Measurements from ENCODE around the gene PLCD1.
"Not testable (repeated sequence)": the region's sequence is repeated elsewhere in the genome, so short reads cannot be mapped to it uniquely, and the experiment has no call there.

PLCD1 gene

GRCh38 chr3:38036286-38036685 is 6.8 kb upstream of the PLCD1 start:
- no peak for DNase-seq

- DNase-seq, result not testable (repeated sequence)
Measured at GRCh38 chr3:38034335-38034734, 4.9 kb upstream of the PLCD1 start.

- DNase-seq, result not testable (repeated sequence)
Measured at GRCh38 chr3:38033586-38033985, 4.1 kb upstream of the PLCD1 start.

- no peak for DNase-seq
Measured at GRCh38 chr3:38032328-38032865, 3.0 kb upstream of the PLCD1 start.

GRCh38 chr3:38031022-38031994 is 1.9 kb upstream of the PLCD1 start:
- DNase-seq, result no peak

- DNase-seq, result no peak
Measured at GRCh38 chr3:38030126-38031021, 932 bp upstream of the PLCD1 start.

- DNase-seq, result no peak
Measured at GRCh38 chr3:38028621-38029361, 651 bp downstream of the PLCD1 start.

- no peak for DNase-seq
Measured at GRCh38 chr3:38027466-38028465, 1.7 kb downstream of the PLCD1 start.

- no peak for DNase-seq
Measured at GRCh38 chr3:38026856-38027255, 2.6 kb downstream of the PLCD1 start.

GRCh38 chr3:38022896-38023709 is 6.3 kb downstream of the PLCD1 start:
- DNase-seq, result no peak

- no peak for DNase-seq
Measured at GRCh38 chr3:38022301-38022700, 7.1 kb downstream of the PLCD1 start.

- no peak for DNase-seq
Measured at GRCh38 chr3:38021196-38021595, 8.2 kb downstream of the PLCD1 start.

- DNase-seq, result no peak
Measured at GRCh38 chr3:38020342-38020726, 9.1 kb downstream of the PLCD1 start.

GRCh38 chr3:38019658-38020341 is 9.6 kb downstream of the PLCD1 start:
- no peak for DNase-seq

- no peak for DNase-seq
Measured at GRCh38 chr3:38018296-38019266, 10.9 kb downstream of the PLCD1 start.

GRCh38 chr3:38017445-38018295 is 11.8 kb downstream of the PLCD1 start:
- no peak for DNase-seq

- no peak for DNase-seq
Measured at GRCh38 chr3:38016847-38017444, 12.5 kb downstream of the PLCD1 start.

All from NCI-H510A (cell line).